HepG2 (cell line): ENCODE measurements around the gene LUZP1. TPM values are rescaled to one million over a fixed set of nuclear protein-coding genes. Genes with fewer than 3 reads are reported as not detected.

Source experiments
- ATAC-seq: fragments of 200-7000 bp; cut with Tn5 transposase; 3 replicates; pipeline ENCODE4 v1.9.1; 2020; ENCODE audit warnings: mild to moderate bottlenecking, moderate library complexity
- BruUV-seq: library from RNA; stranded (reverse); fragments of 400-500 nt; replicated peaks from 2 replicates; lab custom pipeline; 2021; lab: Mats Ljungman, UMichigan
- CTCF ChIA-PET: fragments of 300-600 bp; formaldehyde crosslinking; extraction: SDS; loops from one replicate; lab custom pipeline; 2021; ENCODE audit warnings: low total read pairs, inconsistent platforms, low intra/inter-chr PET ratio; lab: Yijun Ruan, JAX
- POLR2A ChIA-PET: fragments of 350-600 bp; sonication (Branson Sonifier 250); formaldehyde crosslinking; loops from one replicate; lab custom pipeline; 2020; ENCODE audit warnings: antibody characterized with exemption, inconsistent platforms; lab: Yijun Ruan, JAX
- DNase-seq: peaks from one replicate; pipeline ENCODE4 v3.0.0-alpha.2; 2015; ENCODE audit warnings: low spot score
- FAIRE-seq: peaks from 3 replicates; lab custom pipeline; 2011; peaks lifted over from hg19 to GRCh38; lab: Jason Lieb, UNC
- H2AFZ ChIP-seq: one replicate; pipeline ENCODE4 v1.6.1; 2011; ENCODE audit warnings: low read length, inconsistent platforms
- H3K27ac ChIP-seq: fragments of 300-600 bp; 3 replicates; pipeline ENCODE4 v1.8.0; 2011; ENCODE audit warnings: mixed run types, mild to moderate bottlenecking, mixed read lengths, low read length, inconsistent platforms; ENCODE audit not compliant: insufficient read depth; ENCODE audit errors: extremely low read length
- H3K27me3 ChIP-seq, 2 experiments: fragments of 200-600 bp in 1 of 2; 2 replicates in 1 of 2; 3 replicates in 1 of 2; pipeline versions ENCODE4 v1.6.0 to v1.8.0; 2011; ENCODE audit warnings: low read length in 2 of 2, mild to moderate bottlenecking in 2 of 2, moderate library complexity in 2 of 2, inconsistent platforms in 1 of 2; ENCODE audit not compliant: insufficient read depth in 2 of 2, control insufficient read depth in 1 of 2
- H3K36me3 ChIP-seq, 2 experiments: fragments of 200-600 bp in 1 of 2; replicated peaks in 1 of 2; 2 replicates in 1 of 2; 3 replicates in 1 of 2; pipeline versions ENCODE4 v1.5.1 to v1.8.0; 2011; ENCODE audit warnings: low read length in 2 of 2, inconsistent platforms in 1 of 2; ENCODE audit not compliant: insufficient read depth in 2 of 2, control insufficient read depth in 1 of 2
- H3K4me1 ChIP-seq: 2 replicates; pipeline ENCODE4 v1.5.1; 2012; ENCODE audit warnings: low read length, inconsistent platforms; ENCODE audit not compliant: insufficient read depth
- H3K4me2 ChIP-seq: 2 replicates; pipeline ENCODE4 v1.6.0; 2011; ENCODE audit warnings: low read depth, low read length, inconsistent platforms
- H3K4me3 ChIP-seq, 3 experiments: fragments of 200-600 bp in 1 of 3; sonication (generic), shearing (Covaris generic) in 1 of 3; replicated peaks in 1 of 3; 2 replicates each; pipeline ENCODE4 v1.5.1; 2011 to 2016; ENCODE audit warnings: low read length in 3 of 3, inconsistent platforms in 2 of 3, low read depth in 2 of 3, mild to moderate bottlenecking in 2 of 3, control low read depth in 1 of 3, mixed read lengths in 1 of 3; ENCODE audit not compliant: insufficient read depth in 1 of 3
- H3K79me2 ChIP-seq: one replicate; pipeline ENCODE4 v1.6.1; 2011; ENCODE audit warnings: low read length, inconsistent platforms; ENCODE audit not compliant: insufficient read depth
- H3K9ac ChIP-seq: 2 replicates; pipeline ENCODE4 v1.6.0; 2011; ENCODE audit warnings: mild to moderate bottlenecking, low read depth, low read length, inconsistent platforms; ENCODE audit not compliant: insufficient read depth
- H3K9me3 ChIP-seq: 2 replicates; pipeline ENCODE4 v1.5.1; 2012; ENCODE audit warnings: mild to moderate bottlenecking, low read length
- H4K20me1 ChIP-seq: 2 replicates; pipeline ENCODE4 v1.6.0; 2011; ENCODE audit warnings: inconsistent platforms, mild to moderate bottlenecking, low read length, moderate library complexity; ENCODE audit not compliant: insufficient read depth
- ATF7-NPFF ChIP-seq: sonication (generic); formaldehyde crosslinking; IDR thresholded peaks from 2 replicates; pipeline ENCODE4 v1.8.1; 2023; ENCODE audit warnings: mild to moderate bottlenecking, low read depth, missing genetic modification reagents, moderate library complexity
- FOXK1 ChIP-seq: sonication (generic); formaldehyde crosslinking; IDR thresholded peaks from 2 replicates; pipeline ENCODE4 v1.4.0; 2020; ENCODE audit warnings: low read depth, missing genetic modification reagents, borderline replicate concordance
- KMT2B ChIP-seq: IDR thresholded peaks from 2 replicates; pipeline ENCODE4 v1.6.1; 2016; ENCODE audit warnings: missing genetic modification reagents, missing compliant biosample characterization
- MXD1 ChIP-seq: sonication (generic); formaldehyde crosslinking; IDR thresholded peaks from 2 replicates; pipeline ENCODE4 v1.4.0; 2020; ENCODE audit warnings: mild to moderate bottlenecking, missing genetic modification reagents
- SRSF1 ChIP-seq: fragments of 200-400 bp; formaldehyde crosslinking; optimal IDR thresholded peaks from 2 replicates; pipeline ENCODE3; 2017; ENCODE audit warnings: mild to moderate bottlenecking, low read depth, low read length, moderate library complexity
- ZBTB26 ChIP-seq: IDR thresholded peaks from 2 replicates; pipeline ENCODE4 v1.6.1; 2016; ENCODE audit warnings: missing compliant biosample characterization, missing genetic modification reagents, borderline replicate concordance
- ZNF12 ChIP-seq: sonication (generic); formaldehyde crosslinking; IDR thresholded peaks from 2 replicates; pipeline ENCODE4 v1.5.0; 2020; ENCODE audit warnings: missing genetic modification reagents
- ZNF234 ChIP-seq: sonication (generic); formaldehyde crosslinking; conservative IDR thresholded peaks from 2 replicates; pipeline ENCODE4 v1.5.1; 2020; ENCODE audit warnings: mild to moderate bottlenecking, missing genetic modification reagents
- ZNF75D ChIP-seq: sonication (generic); formaldehyde crosslinking; IDR thresholded peaks from 2 replicates; pipeline ENCODE4 v1.8.1; 2023; ENCODE audit warnings: missing genetic modification reagents, mild to moderate bottlenecking, borderline replicate concordance
- ZNF879 ChIP-seq: sonication (generic); formaldehyde crosslinking; IDR thresholded peaks from 2 replicates; pipeline ENCODE4 v1.8.1; 2023; ENCODE audit warnings: missing genetic modification reagents
- WGBS: methylation state at CpG from one replicate; pipeline ENCODE4 v1.1.6; 2017; ENCODE audit warnings: low lambda C conversion rate; 5-methylcytosine and 5-hydroxymethylcytosine counted together
- in situ Hi-C: cut with HindIII; loops from 2 replicates; pipeline ENCODE4 v1.10.0; 2017; ENCODE audit warnings: low pct_unique_long_range_greater_than_20kb; ENCODE audit not compliant: extremely low pct_ligation_motif_present
- intact Hi-C: fragments of 100-400 bp; cut with micrococcal nuclease; formaldehyde crosslinking; loops from one replicate; pipeline ENCODE4 v1.10.0; 2022; ENCODE audit not compliant: unreplicated experiment
- polyA plus RNA-seq, 8 experiments: library from polyadenylated mRNA; depleted of rRNA in 3 of 8; stranded (reverse) in 7 of 8; unstranded in 1 of 8; fragments of >200 nt; fragmentation: Illumina TruSeq in 4 of 8; extraction: Trizol in 4 of 8; gene quantifications; 2 replicates each; pipeline versions ENCODE4 v1.2.1 to v1.2.3, GENCODE V29; 2011 to 2016; ENCODE audit warnings: low read depth in 4 of 8, missing spikeins in 1 of 8, mixed read lengths in 1 of 8; ENCODE audit not compliant: insufficient read depth in 1 of 8
- total RNA-seq, 5 experiments: library from RNA; depleted of rRNA; stranded (reverse); fragments of >200 nt; fragmentation: Illumina TruSeq; extraction: Trizol; gene quantifications; 2 replicates each; pipeline ENCODE4 v1.2.3, GENCODE V29; 2016; ENCODE audit warnings: low read depth in 1 of 5

Gene LUZP1
- total and polyA plus RNA-seq, 2 of the 13 experiments (the other 11 are each of a cell fraction or from before 2014, with no cell fraction given), result 6.9 to 12.7 TPM

GRCh38 chr1:23091545-23091944 lies 77.1 kb downstream of the LUZP1 start:
- CTCF ChIA-PET, result no interaction called here
- no peak overlapping the region for H3K4me3 ChIP-seq
- DNase-seq (no peak), FAIRE-seq (no peak), ATAC-seq (no peak)
- POLR2A ChIA-PET, result interaction anchor here (1.5 kb wide), 1 partner anchor 72 kb away, joined by 3 read pairs; the partner anchor contains the start of gene KDM1A
- TF ChIP-seq SRSF1 (no peak), ZNF75D (CRISPR knock-in tag) (no peak), KMT2B (CRISPR knock-in tag) (no peak), ZNF879 (CRISPR knock-in tag) (no peak), ZNF12 (CRISPR knock-in tag) (no peak), MXD1 (CRISPR knock-in tag) (no peak), ZNF234 (CRISPR knock-in tag) (no peak), ATF7-NPFF (no peak), FOXK1 (CRISPR knock-in tag) (no peak)
- H3K4me1 ChIP-seq, result peaks cover 12% of the 10 kb centered on the region
- no peaks in the 10 kb centered on the region for H4K20me1 ChIP-seq
- no peak overlapping the region for H2AFZ ChIP-seq
- H3K27me3 ChIP-seq, result no peaks in the 10 kb centered on the region
- peaks cover 37 to 74% of the 10 kb centered on the region in 2 experiments for H3K36me3 ChIP-seq
- in situ Hi-C loops (no loop called here), intact Hi-C loops (loop anchor here (10.0 kb wide), 1 partner anchor 117 kb away; the partner anchor contains the start of gene LACTBL1)
- no peak overlapping the region for H3K9ac ChIP-seq
- H3K27ac ChIP-seq, result no peak overlapping the region
- no peak overlapping the region for H3K4me2 ChIP-seq
- peaks cover 3% of the 10 kb centered on the region for H3K79me2 ChIP-seq
- BruUV-seq, result no TSS peak
- peaks cover 5% of the 10 kb centered on the region; the same call in 1 of the 2 replicates for H3K9me3 ChIP-seq
- 98% methylated on average over 6 of the region's 7 CpGs for WGBS

- H3K4me2 ChIP-seq, result no peak overlapping the region
- no peaks in the 10 kb centered on the region for H3K9me3 ChIP-seq
- H3K79me2 ChIP-seq, result no peaks in the 10 kb centered on the region
- H3K27me3 ChIP-seq, result no peaks in the 10 kb centered on the region
- no peaks in the 10 kb centered on the region for H3K4me1 ChIP-seq
- CTCF ChIA-PET, result no interaction called here
- FAIRE-seq (no peak), ATAC-seq (no peak), DNase-seq (no peak)
- H3K4me3 ChIP-seq, result no peak overlapping the region
- no peak overlapping the region for H3K27ac ChIP-seq
- H3K36me3 ChIP-seq, result peaks cover 37 to 75% of the 10 kb centered on the region in 2 experiments
- no TSS peak for BruUV-seq
- intact Hi-C loops, result loop anchor here (10.0 kb wide), 1 partner anchor 115 kb away; the partner anchor contains the start of gene LACTBL1
- whole genome bisulfite sequencing, result 100% methylated on average over 1 of the region's 1 CpG
- in situ Hi-C loops, result no loop called here
- H2AFZ ChIP-seq, result no peak overlapping the region
- no peak overlapping the region for H3K9ac ChIP-seq
- TF ChIP-seq ZBTB26 (CRISPR knock-in tag), result no peak
- POLR2A ChIA-PET, result no interaction called here
- H4K20me1 ChIP-seq, result no peaks in the 10 kb centered on the region
Measured at GRCh38 chr1:23090056-23090455, 78.6 kb downstream of the LUZP1 start.
